GM12878 (cell line): ENCODE data around the gene ARFGAP2. TPM values are rescaled to one million over a fixed set of nuclear protein-coding genes. Genes with fewer than 3 reads are reported as not detected.
A peak's percentile ranks its signal among the peaks of the same experiment; 100 is the strongest.

Source experiments
- ATAC-seq: fragments of 200-7000 bp; cut with Tn5 transposase; 3 replicates; pipeline ENCODE4 v1.9.1; 2020; ENCODE audit warnings: mild to moderate bottlenecking, moderate library complexity
- BruUV-seq: library from RNA; stranded (reverse); fragments of 400-500 nt; replicated peaks from 2 replicates; lab custom pipeline; 2021; lab: Mats Ljungman, UMichigan
- CTCF ChIA-PET: fragments of 300-600 bp; sonication (Branson Sonifier 250); formaldehyde crosslinking; extraction: SDS; loops from one replicate; lab custom pipeline; 2021; ENCODE audit warnings: inconsistent platforms; lab: Yijun Ruan, JAX
- POLR2A ChIA-PET: fragments of 350-600 bp; formaldehyde crosslinking; extraction: SDS; loops from one replicate; lab custom pipeline; 2021; ENCODE audit warnings: inconsistent platforms; lab: Charles Lee
- RAD21 ChIA-PET: fragments of 300-600 bp; sonication (Branson Sonifier 250); formaldehyde crosslinking; loops from one replicate; lab custom pipeline; 2023; ENCODE audit warnings: antibody characterized with exemption; ENCODE audit not compliant: unreplicated experiment; lab: Charles Lee
- SMC1A ChIA-PET: fragments of 300-600 bp; sonication (Branson Sonifier 250); formaldehyde crosslinking; loops from one replicate; lab custom pipeline; 2023; ENCODE audit not compliant: unreplicated experiment, uncharacterized antibody; lab: Charles Lee
- DNase-seq: peaks from one replicate; pipeline ENCODE4 v3.0.0-alpha.2; 2011; ENCODE audit warnings: low read depth, low spot score
- FAIRE-seq: peaks from 3 replicates; lab custom pipeline; 2011; peaks lifted over from hg19 to GRCh38; lab: Jason Lieb, UNC
- H2AFZ ChIP-seq: 2 replicates; pipeline ENCODE4 v1.6.0; 2011; ENCODE audit warnings: low read depth, low read length, control low read depth; ENCODE audit not compliant: control insufficient read depth
- H3K27ac ChIP-seq: 2 replicates; pipeline ENCODE4 v1.5.1; 2011; ENCODE audit warnings: control low read depth; ENCODE audit not compliant: control insufficient read depth, insufficient read depth
- H3K27me3 ChIP-seq, 2 experiments: replicated peaks in 1 of 2; 2 replicates each; pipeline versions ENCODE4 v1.6.0 to v1.6.1; 2011; ENCODE audit warnings: low read length in 1 of 2; ENCODE audit not compliant: control insufficient read depth in 2 of 2, insufficient read depth in 2 of 2
- H3K36me3 ChIP-seq, 2 experiments: 2 replicates each; pipeline ENCODE4 v1.5.1; 2011; ENCODE audit warnings: low read length in 1 of 2; ENCODE audit not compliant: control insufficient read depth in 2 of 2, insufficient read depth in 2 of 2
- H3K4me1 ChIP-seq: 2 replicates; pipeline ENCODE4 v1.6.1; 2011; ENCODE audit warnings: mild to moderate bottlenecking, low read length, moderate library complexity, mixed read lengths; ENCODE audit not compliant: control insufficient read depth, insufficient read depth
- H3K4me2 ChIP-seq: 2 replicates; pipeline ENCODE4 v1.6.0; 2011; ENCODE audit warnings: control low read depth; ENCODE audit not compliant: control insufficient read depth, insufficient read depth
- H3K4me3 ChIP-seq: fragments of 200-600 bp; sonication (generic); 2 replicates; pipeline ENCODE4 v1.5.1; 2016
- H3K79me2 ChIP-seq: 2 replicates; pipeline ENCODE4 v1.6.0; 2011; ENCODE audit warnings: low read length; ENCODE audit not compliant: control insufficient read depth, insufficient read depth
- H3K9ac ChIP-seq: 2 replicates; pipeline ENCODE4 v1.8.0; 2011; ENCODE audit warnings: low read length, control low read depth, mixed read lengths; ENCODE audit not compliant: control insufficient read depth, insufficient read depth
- H3K9me3 ChIP-seq: replicated peaks from 3 replicates; pipeline ENCODE4 v1.5.1; 2011; ENCODE audit warnings: mild to moderate bottlenecking, low read length; ENCODE audit not compliant: control insufficient read depth, insufficient read depth
- H4K20me1 ChIP-seq: 2 replicates; pipeline ENCODE4 v1.6.0; 2011; ENCODE audit not compliant: control insufficient read depth, insufficient read depth
- CHD2 ChIP-seq: IDR thresholded peaks from 2 replicates; pipeline ENCODE4 v1.6.1; 2011; ENCODE audit warnings: low read depth, low read length, improper control_type of control experiment, borderline replicate concordance
- E4F1 ChIP-seq: fragments of 450-650 bp; IDR thresholded peaks from 2 replicates; pipeline ENCODE4 v1.6.1; 2018; ENCODE audit warnings: borderline replicate concordance, mild to moderate bottlenecking; ENCODE audit not compliant: partially characterized antibody
- EGR1 ChIP-seq, 2 experiments: IDR thresholded peaks; 1 replicate in 1 of 2; 2 replicates in 1 of 2; pipeline ENCODE4 v1.6.1; 2011 to 2012; ENCODE audit warnings: low read depth in 2 of 2, low read length in 2 of 2, borderline replicate concordance in 1 of 2, mild to moderate bottlenecking in 1 of 2, moderate library complexity in 1 of 2
- HDGF ChIP-seq: fragments of 450-650 bp; IDR thresholded peaks from 2 replicates; pipeline ENCODE4 v1.6.1; 2016; ENCODE audit warnings: antibody characterized with exemption
- KDM1A ChIP-seq: fragments of 200-600 bp; sonication (generic); IDR thresholded peaks from 2 replicates; pipeline ENCODE4 v1.6.1; 2016; ENCODE audit warnings: borderline replicate concordance
- MTA2 ChIP-seq: fragments of 450-650 bp; IDR thresholded peaks from 2 replicates; pipeline ENCODE4 v1.6.1; 2016; ENCODE audit warnings: low read depth, mild to moderate bottlenecking, moderate library complexity
- RB1 ChIP-seq: fragments of 450-650 bp; formaldehyde crosslinking; IDR thresholded peaks from 2 replicates; pipeline ENCODE4 v1.6.1; 2017; ENCODE audit warnings: mild to moderate bottlenecking, borderline replicate concordance
- SMARCA5 ChIP-seq: fragments of 450-650 bp; IDR thresholded peaks from 2 replicates; pipeline ENCODE4 v1.6.1; 2017; ENCODE audit warnings: mild to moderate bottlenecking
- SMC3 ChIP-seq: IDR thresholded peaks from 2 replicates; pipeline ENCODE4 v1.6.1; 2011; ENCODE audit warnings: low read length, improper control_type of control experiment, borderline replicate concordance
- STAT3 ChIP-seq: IDR thresholded peaks from 2 replicates; pipeline ENCODE4 v1.6.1; 2011; ENCODE audit warnings: low read depth, low read length, improper control_type of control experiment
- SUPT20H ChIP-seq: IDR thresholded peaks from 2 replicates; pipeline ENCODE4 v1.6.1; 2011; ENCODE audit warnings: low read depth, mild to moderate bottlenecking, low read length, moderate library complexity, borderline replicate concordance; ENCODE audit not compliant: control insufficient read depth
- TAF1 ChIP-seq: IDR thresholded peaks from 2 replicates; pipeline ENCODE4 v1.6.1; 2011; ENCODE audit warnings: mild to moderate bottlenecking, low read depth, low read length, borderline replicate concordance
- ZBTB11 ChIP-seq: fragments of 450-650 bp; formaldehyde crosslinking; IDR thresholded peaks from 2 replicates; pipeline ENCODE4 v1.5.0; 2022; ENCODE audit warnings: mild to moderate bottlenecking, missing genetic modification characterization
- WGBS: methylation state at CpG from one replicate; pipeline ENCODE4 v1.1.6; 2016; ENCODE audit warnings: low lambda C conversion rate; ENCODE audit not compliant: insufficient replicate concordance, insufficient coverage; ENCODE audit errors: missing lambda C conversion rate; 5-methylcytosine and 5-hydroxymethylcytosine counted together
- in situ Hi-C: fragments of 300-500 bp; cut with MboI; formaldehyde crosslinking; loops from 9 replicates; pipeline ENCODE4 v1.14.3; 2018; ENCODE audit warnings: mixed read lengths
- intact Hi-C: fragments of 100-400 bp; cut with micrococcal nuclease; formaldehyde crosslinking; loops from one replicate; pipeline ENCODE4 v1.14.2; 2022; ENCODE audit not compliant: unreplicated experiment
- polyA plus RNA-seq, 11 experiments: library from polyadenylated mRNA; depleted of rRNA in 4 of 11; unstranded in 6 of 11; stranded (reverse) in 5 of 11; fragments of >200 nt; fragmentation: Nextera tagmentation in 4 of 11; fragmentation: Illumina TruSeq in 1 of 11; extraction: Ambion mirVana in 4 of 11; extraction: Trizol in 1 of 11; gene quantifications; 1 replicate in 1 of 11; 2 replicates in 10 of 11; pipeline versions ENCODE4 v1.2.1 to v1.2.3, GENCODE V29; 2011 to 2016; ENCODE audit warnings: inconsistent platforms in 2 of 11, missing spikeins in 2 of 11, low read depth in 1 of 11
- total RNA-seq, 4 experiments: library from RNA; depleted of rRNA in 3 of 4; stranded (reverse); fragments of >200 nt in 3 of 4; fragmentation: Illumina TruSeq in 1 of 4; extraction: Trizol in 1 of 4; gene quantifications; 2 replicates each; pipeline versions ENCODE4 v1.2.1 to v1.2.3, GENCODE V29; 2013 to 2021

Gene ARFGAP2
- total and polyA plus RNA-seq, 10 of the 15 experiments (the other 5 are each of a cell fraction or from before 2014, with no cell fraction given) = 20.9 to 100 (median 75.5) TPM

GRCh38 chr11:47177846-47178245, 1.2 kb upstream of the ARFGAP2 start (continued):
- TF ChIP-seq SMARCA5 (no peak), HDGF (no peak)

GRCh38 chr11:47177229-47177845, 658 bp upstream of the ARFGAP2 start:
- peak overlapping the region; percentile 93 for H3K4me2 ChIP-seq
- DNase-seq = peak; percentile 71
- peak overlapping the region; percentile 94 for H2AFZ ChIP-seq
- peak overlapping the region; percentile 72 for H3K4me3 ChIP-seq
- ChIA-PET RAD21 (interaction anchor here (0.8 to 3.7 kb wide), 6 partner anchors 36 to 675 kb away, joined by 3 to 29 read pairs (median 3); partner anchors contain the start of gene DDB2), CTCF (interaction anchor here (0.7 to 6.6 kb wide), 23 partner anchors 10 to 677 kb away, joined by 3 to 88 read pairs (median 5); partner anchors contain the start of genes ACP2, DDB2, MADD and NR1H3), SMC1A (interaction anchor here (0.6 to 5.1 kb wide), 9 partner anchors 38 to 276 kb away, joined by 3 to 35 read pairs (median 3); partner anchors contain the start of genes ACP2 and DDB2), POLR2A (interaction anchor here (0.7 to 1.7 kb wide), 6 partner anchors 10 to 104 kb away, joined by 3 to 6 read pairs (median 3); partner anchors contain the start of gene DDB2)
- H3K27ac ChIP-seq = peak overlapping the region; percentile 69
- H3K36me3 ChIP-seq = peaks cover 6% of the 10 kb centered on the region in 2 experiments; a peak in 3 of 4 replicates
- peak; percentile 77 for ATAC-seq
- no TSS peak for BruUV-seq
- H3K9me3 ChIP-seq = no peaks in the 10 kb centered on the region
- in situ Hi-C loops = loop anchor here (5.0 kb wide), 1 partner anchor 245 kb away; no protein-coding TSS in a partner anchor
- peaks cover 14% of the 10 kb centered on the region for H3K4me1 ChIP-seq
- peaks cover 32% of the 10 kb centered on the region for H3K79me2 ChIP-seq
- H3K9ac ChIP-seq = peak overlapping the region; percentile 79
- H3K27me3 ChIP-seq = no peaks in the 10 kb centered on the region
- H4K20me1 ChIP-seq = no peaks in the 10 kb centered on the region
- peak; percentile 97 for FAIRE-seq
- WGBS = 2% methylated on average over 21 of the region's 21 CpGs
- intact Hi-C loops = loop anchor here (1.0 to 10.0 kb wide), 9 partner anchors 37 to 667 kb away; partner anchors contain the start of genes ACP2, DDB2, NUP160 and PSMC3
- peak; percentile 70 for TF ChIP-seq SMC3
- peak; percentile 46; the same call in 1 of the 2 replicates for TF ChIP-seq MTA2
- TF ChIP-seq TAF1 = no peak
- no peak; the same call in 1 of the 2 replicates for TF ChIP-seq RB1
- no peak for TF ChIP-seq E4F1
- no peak for TF ChIP-seq KDM1A
- TF ChIP-seq CHD2 = no peak
- TF ChIP-seq EGR1 (IDR thresholded peaks at IDR 0.05; ENCODE audit: borderline replicate concordance in 1 of 2, low read depth in 2 of 2, low read length in 2 of 2) = peak in 1 of 2 experiments; percentile 57; a peak in 2 of 3 replicates
- TF ChIP-seq STAT3 = 0 out of 2 replicates have a peak, but pooled peaks have one; percentile 17
- TF ChIP-seq ZBTB11 = no peak
- TF ChIP-seq SUPT20H = no peak
